ENCODE measurements around the gene UNC13A.

UNC13A gene

DNA sequence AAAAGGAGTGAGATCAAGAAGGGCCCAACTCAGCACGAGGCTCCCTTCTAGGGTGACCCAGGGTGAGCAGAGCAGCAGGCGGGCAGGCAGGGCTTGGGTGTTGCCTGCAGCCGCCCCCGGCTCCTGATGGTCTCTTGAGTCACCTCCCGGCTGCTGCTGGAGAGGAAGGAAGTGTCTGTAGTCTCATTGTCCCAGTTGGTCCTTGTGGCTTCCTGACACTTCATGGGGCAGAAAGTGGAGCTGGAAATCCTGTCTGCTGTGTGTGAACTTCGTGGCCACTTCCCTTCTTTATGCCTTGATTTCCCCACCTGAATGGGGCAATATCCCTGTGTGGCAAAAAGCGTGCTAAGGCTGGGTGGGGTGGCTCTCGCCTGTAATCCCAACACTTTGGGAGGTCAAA lies 33.7 kb upstream of the UNC13A start:
- DNase-seq (ENCODE audit: low read depth in 1 of 2, low spot score in 1 of 2) = peak; percentile 77 to 91
- TF ChIP-seq POLR2AphosphoS5 (IDR thresholded peaks at IDR 0.05; ENCODE audit: low read depth) (peak; percentile 57), SPI1 (IDR thresholded peaks at IDR 0.05; ENCODE audit: borderline replicate concordance, low read depth) (peak; percentile 90), GABPA (IDR thresholded peaks at IDR 0.05; ENCODE audit: low read depth) (0 out of 2 replicates have a peak, but pooled peaks have one; percentile 34)
- TF ChIP-seq, protein P1, sequence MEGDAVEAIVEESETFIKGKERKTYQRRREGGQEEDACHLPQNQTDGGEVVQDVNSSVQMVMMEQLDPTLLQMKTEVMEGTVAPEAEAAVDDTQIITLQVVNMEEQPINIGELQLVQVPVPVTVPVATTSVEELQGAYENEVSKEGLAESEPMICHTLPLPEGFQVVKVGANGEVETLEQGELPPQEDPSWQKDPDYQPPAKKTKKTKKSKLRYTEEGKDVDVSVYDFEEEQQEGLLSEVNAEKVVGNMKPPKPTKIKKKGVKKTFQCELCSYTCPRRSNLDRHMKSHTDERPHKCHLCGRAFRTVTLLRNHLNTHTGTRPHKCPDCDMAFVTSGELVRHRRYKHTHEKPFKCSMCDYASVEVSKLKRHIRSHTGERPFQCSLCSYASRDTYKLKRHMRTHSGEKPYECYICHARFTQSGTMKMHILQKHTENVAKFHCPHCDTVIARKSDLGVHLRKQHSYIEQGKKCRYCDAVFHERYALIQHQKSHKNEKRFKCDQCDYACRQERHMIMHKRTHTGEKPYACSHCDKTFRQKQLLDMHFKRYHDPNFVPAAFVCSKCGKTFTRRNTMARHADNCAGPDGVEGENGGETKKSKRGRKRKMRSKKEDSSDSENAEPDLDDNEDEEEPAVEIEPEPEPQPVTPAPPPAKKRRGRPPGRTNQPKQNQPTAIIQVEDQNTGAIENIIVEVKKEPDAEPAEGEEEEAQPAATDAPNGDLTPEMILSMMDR (IDR thresholded peaks at IDR 0.05; ENCODE audit: insufficient read depth, low read length) = no peak
- peak overlapping the region; percentile 51 for H3K27ac ChIP-seq (replicated peaks)
- no peak overlapping the region for H3K4me3 ChIP-seq (replicated peaks; ENCODE audit: insufficient read depth, low read length)
- no peaks in the 10 kb centered on the region for H3K27me3 ChIP-seq (ENCODE audit: insufficient read depth, poor library complexity, severe bottlenecking)

DNA sequence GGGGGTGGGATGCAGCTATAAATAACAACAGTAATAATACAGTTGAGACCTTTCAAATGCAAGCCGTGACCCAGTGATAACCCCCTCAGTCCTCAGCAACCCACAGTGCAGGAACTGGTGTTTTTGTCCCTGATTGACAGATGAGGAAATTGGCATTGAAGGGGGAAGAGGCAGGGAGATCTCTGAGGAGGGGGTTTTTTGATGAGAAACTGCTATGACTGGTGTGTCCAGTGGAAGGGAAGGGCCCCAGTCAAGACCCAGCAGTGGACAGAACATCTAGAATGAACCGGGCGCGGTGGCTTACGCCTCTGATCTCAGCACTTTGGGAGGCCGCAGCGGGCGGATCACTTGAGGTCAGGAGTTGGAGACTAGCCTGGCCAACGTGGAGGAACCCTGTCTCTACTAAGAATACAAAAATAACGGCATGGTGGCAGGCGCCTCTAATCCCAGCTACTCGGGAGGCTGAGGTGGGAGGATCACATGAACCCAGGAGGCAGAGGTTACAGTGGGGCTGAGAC lies 33.0 kb upstream of the UNC13A start:
- peak overlapping the region; percentile 98 for H3K4me3 ChIP-seq (replicated peaks; ENCODE audit: insufficient read depth, low read length)
- H3K27me3 ChIP-seq (ENCODE audit: insufficient read depth, poor library complexity, severe bottlenecking) = no peaks in the 10 kb centered on the region
- H3K27ac ChIP-seq (replicated peaks) = peak overlapping the region; percentile 51
- TF ChIP-seq SPI1 (IDR thresholded peaks at IDR 0.05; ENCODE audit: borderline replicate concordance, low read depth) = peak; percentile 23; the same call in 1 of the 2 replicates
- TF ChIP-seq REST (IDR thresholded peaks at IDR 0.05; ENCODE audit: insufficient replicate concordance, low read depth) = no peak
- no peak for DNase-seq (ENCODE audit: low read depth in 1 of 2, low spot score in 1 of 2)

- DNase-seq (ENCODE audit: low read depth in 1 of 2, low spot score in 1 of 2) = no peak
Observed at GRCh38 chr19:17720440-17720839, 32.3 kb upstream of the UNC13A start.

More at GRCh38 chr19:17720440-17720839, 32.3 kb upstream of the UNC13A start:
- Histone ChIP-seq H3K4me3 (replicated peaks; ENCODE audit: insufficient read depth, low read length) (peak overlapping the region; percentile 98), H3K27ac (replicated peaks) (peak overlapping the region; percentile 11; the same call in 1 of the 2 replicates), H3K27me3 (ENCODE audit: insufficient read depth, poor library complexity, severe bottlenecking) (no peaks in the 10 kb centered on the region)
- TF ChIP-seq SPI1 (IDR thresholded peaks at IDR 0.05; ENCODE audit: borderline replicate concordance, low read depth) (no peak), GABPA (IDR thresholded peaks at IDR 0.05; ENCODE audit: low read depth) (no peak), POLR2AphosphoS5 (IDR thresholded peaks at IDR 0.05; ENCODE audit: low read depth) (no peak), REST (IDR thresholded peaks at IDR 0.05; ENCODE audit: insufficient replicate concordance, low read depth) (no peak)
- TF ChIP-seq, protein P1 (IDR thresholded peaks at IDR 0.05; ENCODE audit: insufficient read depth, low read length) = no peak

All from HL-60 (cell line).